Bone marrow (tissue), 2 donors: ENCODE data around the gene CLEC18B.
A peak's percentile ranks its signal among the peaks of the same experiment; 100 is the strongest.
"Not testable (repeated sequence)": the region's sequence is repeated elsewhere in the genome, so short reads cannot be mapped to it uniquely, and the experiment has no call there.

Source experiments
- DNase-seq, 2 donors: peaks; one replicate each; lab custom pipeline; 2025; lab: John Stamatoyannopoulos, UW

CLEC18B gene

GRCh38 chr16:74443624-74444346 lies 22.5 kb upstream of the CLEC18B start:
- not testable (repeated sequence) for DNase-seq

- DNase-seq, result no peak
Measured at GRCh38 chr16:74439685-74440084, 18.4 kb upstream of the CLEC18B start.

- no peak for DNase-seq
Measured at GRCh38 chr16:74438492-74438979, 17.3 kb upstream of the CLEC18B start.

- no peak for DNase-seq
Measured at GRCh38 chr16:74431516-74431915, 10.2 kb upstream of the CLEC18B start.

GRCh38 chr16:74430036-74430712 lies 8.9 kb upstream of the CLEC18B start:
- peak in 1 of 2 donors; percentile 39 for DNase-seq

GRCh38 chr16:74428493-74428892 lies 7.2 kb upstream of the CLEC18B start:
- DNase-seq, result not testable (repeated sequence)

GRCh38 chr16:74425751-74426150 lies 4.5 kb upstream of the CLEC18B start:
- DNase-seq, result not testable (repeated sequence)

- not testable (repeated sequence) for DNase-seq
Measured at GRCh38 chr16:74423721-74424120, 2.4 kb upstream of the CLEC18B start.

GRCh38 chr16:74422086-74422485 lies 808 bp upstream of the CLEC18B start:
- not testable (repeated sequence) for DNase-seq

- DNase-seq, result not testable (repeated sequence)
Measured at GRCh38 chr16:74421482-74421785, 156 bp upstream of the CLEC18B start.

- DNase-seq, result not testable (repeated sequence)
Measured at GRCh38 chr16:74419811-74420210, 1.5 kb downstream of the CLEC18B start.

GRCh38 chr16:74417897-74418296 lies 3.4 kb downstream of the CLEC18B start:
- not testable (repeated sequence) for DNase-seq

GRCh38 chr16:74413920-74414319 lies 7.4 kb downstream of the CLEC18B start:
- DNase-seq, result not testable (repeated sequence)

- not testable (repeated sequence) for DNase-seq
Measured at GRCh38 chr16:74413485-74413884, 7.8 kb downstream of the CLEC18B start.

- not testable (repeated sequence) for DNase-seq
Measured at GRCh38 chr16:74412775-74413390, 8.4 kb downstream of the CLEC18B start.

- not testable (repeated sequence) for DNase-seq
Measured at GRCh38 chr16:74412138-74412774, 9.0 kb downstream of the CLEC18B start.

- not testable (repeated sequence) for DNase-seq
Measured at GRCh38 chr16:74410981-74411380, 10.3 kb downstream of the CLEC18B start.

GRCh38 chr16:74410057-74410957 lies 11.0 kb downstream of the CLEC18B start:
- not testable (repeated sequence) for DNase-seq

- DNase-seq, result not testable (repeated sequence)
Measured at GRCh38 chr16:74409185-74409981, 11.9 kb downstream of the CLEC18B start.

- not testable (repeated sequence) for DNase-seq
Measured at GRCh38 chr16:74407362-74407705, 13.9 kb downstream of the CLEC18B start.
